H9 (cell line): Measurements from ENCODE around the gene ACACB. TPM values are rescaled to one million over a fixed set of nuclear protein-coding genes. Genes with fewer than 3 reads are reported as not detected.

ENCODE experiments used
- DNase-seq: peaks from one replicate; pipeline ENCODE4 v3.0.0-alpha.2; 2017
- H2AFZ ChIP-seq: one replicate; pipeline ENCODE4 v1.6.1; 2013; ENCODE audit warnings: mild to moderate bottlenecking, low read length, control low read depth, moderate library complexity
- H2AK5ac ChIP-seq: 2 replicates; pipeline ENCODE4 v1.6.1; 2013; ENCODE audit warnings: low read length, control low read depth, mixed read lengths; ENCODE audit not compliant: insufficient read length
- H2BK120ac ChIP-seq: one replicate; pipeline ENCODE4 v1.6.1; 2013; ENCODE audit warnings: low read depth, mild to moderate bottlenecking, low read length, control low read depth, inconsistent platforms; ENCODE audit not compliant: poor library complexity, severe bottlenecking
- H2BK12ac ChIP-seq: 2 replicates; pipeline ENCODE4 v1.6.1; 2013; ENCODE audit warnings: low read length, control low read depth, mixed read lengths, low read depth; ENCODE audit not compliant: insufficient read length
- H2BK15ac ChIP-seq: 2 replicates; pipeline ENCODE4 v1.6.1; 2013; ENCODE audit warnings: low read depth, low read length, control low read depth
- H2BK20ac ChIP-seq: one replicate; pipeline ENCODE4 v1.6.1; 2013; ENCODE audit warnings: low read depth, mild to moderate bottlenecking, low read length, control low read depth, inconsistent platforms; ENCODE audit not compliant: poor library complexity, severe bottlenecking
- H2BK5ac ChIP-seq: 2 replicates; pipeline ENCODE4 v1.6.1; 2013; ENCODE audit warnings: low read length, control low read depth, mixed read lengths; ENCODE audit not compliant: insufficient read length
- H3K14ac ChIP-seq: 2 replicates; pipeline ENCODE4 v1.6.1; 2013; ENCODE audit warnings: low read length, control low read depth; ENCODE audit not compliant: insufficient read depth
- H3K18ac ChIP-seq: 2 replicates; pipeline ENCODE4 v1.6.1; 2013; ENCODE audit warnings: low read depth, mild to moderate bottlenecking, mixed read lengths, low read length, control low read depth; ENCODE audit not compliant: insufficient read length
- H3K23ac ChIP-seq: 2 replicates; pipeline ENCODE4 v1.6.1; 2013; ENCODE audit warnings: low read length, control low read depth, mixed read lengths, low read depth; ENCODE audit not compliant: insufficient read length
- H3K23me2 ChIP-seq: 2 replicates; pipeline ENCODE4 v1.6.1; 2013; ENCODE audit warnings: low read depth, mild to moderate bottlenecking, mixed read lengths, low read length, control low read depth; ENCODE audit not compliant: insufficient read length, poor library complexity, severe bottlenecking
- H3K27ac ChIP-seq: 2 replicates; pipeline ENCODE4 v1.5.1; 2013; ENCODE audit warnings: low read length, control low read depth, mixed read lengths, low read depth; ENCODE audit not compliant: insufficient read length
- H3K27me3 ChIP-seq: 2 replicates; pipeline ENCODE4 v1.6.1; 2013; ENCODE audit warnings: low read length, control low read depth, inconsistent platforms; ENCODE audit not compliant: insufficient read depth
- H3K4ac ChIP-seq: 2 replicates; pipeline ENCODE4 v1.6.1; 2013; ENCODE audit warnings: low read depth, mild to moderate bottlenecking, control low read depth, inconsistent platforms, low read length, moderate library complexity
- H3K4me1 ChIP-seq: 2 replicates; pipeline ENCODE4 v1.6.1; 2013; ENCODE audit warnings: low read length, control low read depth, inconsistent platforms; ENCODE audit not compliant: insufficient read depth
- H3K4me2 ChIP-seq: 2 replicates; pipeline ENCODE4 v1.6.1; 2013; ENCODE audit warnings: low read length, control low read depth, mixed read lengths; ENCODE audit not compliant: insufficient read length, insufficient read depth
- H3K56ac ChIP-seq: 2 replicates; pipeline ENCODE4 v1.6.1; 2013; ENCODE audit warnings: low read depth, mild to moderate bottlenecking, mixed read lengths, low read length, control low read depth; ENCODE audit not compliant: insufficient read length
- H3K79me1 ChIP-seq: 2 replicates; pipeline ENCODE4 v1.6.1; 2013; ENCODE audit warnings: low read depth, mild to moderate bottlenecking, moderate library complexity, low read length, control low read depth, inconsistent platforms; ENCODE audit not compliant: insufficient read depth, poor library complexity, severe bottlenecking
- H3K79me2 ChIP-seq: 2 replicates; pipeline ENCODE4 v1.6.1; 2013; ENCODE audit warnings: low read length, control low read depth, inconsistent platforms; ENCODE audit not compliant: insufficient read depth
- H3K9ac ChIP-seq: 2 replicates; pipeline ENCODE4 v1.6.1; 2013; ENCODE audit warnings: low read length, control low read depth, mixed read lengths; ENCODE audit not compliant: insufficient read length; ENCODE audit errors: extremely low read depth
- H3K9me3 ChIP-seq: one replicate; pipeline ENCODE4 v1.6.1; 2013; ENCODE audit warnings: low read depth, low read length, inconsistent platforms; ENCODE audit not compliant: control insufficient read depth
- H3T11ph ChIP-seq: one replicate; pipeline ENCODE4 v1.6.1; 2013; ENCODE audit warnings: mild to moderate bottlenecking, low read length, control low read depth, inconsistent platforms
- H4K20me1 ChIP-seq: one replicate; pipeline ENCODE4 v1.6.1; 2013; ENCODE audit not compliant: control insufficient read depth, insufficient read length, insufficient read depth
- H4K5ac ChIP-seq: 2 replicates; pipeline ENCODE4 v1.6.1; 2013; ENCODE audit warnings: low read depth, mild to moderate bottlenecking, mixed read lengths, low read length, control low read depth; ENCODE audit not compliant: insufficient read length
- H4K8ac ChIP-seq: replicated peaks from 2 replicates; pipeline ENCODE4 v1.6.1; 2013; ENCODE audit warnings: low read length, control low read depth, mixed read lengths, low read depth; ENCODE audit not compliant: insufficient read length
- H4K91ac ChIP-seq: 2 replicates; pipeline ENCODE4 v1.6.1; 2013; ENCODE audit warnings: low read depth, mild to moderate bottlenecking, moderate library complexity, mixed read lengths, low read length, control low read depth; ENCODE audit not compliant: insufficient read length
- H3K27ac Mint-ChIP-seq, 3 experiments: 2 replicates in 2 of 3; 3 replicates in 1 of 3; pipeline ENCODE4 v1.8.0; 2020 to 2021; ENCODE audit warnings: mixed read lengths in 3 of 3, mild to moderate bottlenecking in 1 of 3, moderate library complexity in 1 of 3
- H3K27me3 Mint-ChIP-seq: 2 replicates; pipeline ENCODE4 v1.8.0; 2021; ENCODE audit warnings: low read depth, mild to moderate bottlenecking, moderate library complexity, mixed read lengths
- H3K36me3 Mint-ChIP-seq, 3 experiments: 2 replicates in 2 of 3; 3 replicates in 1 of 3; pipeline ENCODE4 v1.8.0; 2020 to 2021; ENCODE audit warnings: low read depth in 3 of 3, mixed read lengths in 3 of 3; ENCODE audit not compliant: insufficient read depth in 1 of 3
- H3K4me1 Mint-ChIP-seq, 2 experiments: 2 replicates each; pipeline ENCODE4 v1.8.0; 2020; ENCODE audit warnings: mixed read lengths in 2 of 2
- H3K4me3 Mint-ChIP-seq, 2 experiments: 2 replicates in 1 of 2; 3 replicates in 1 of 2; pipeline ENCODE4 v1.8.0; 2020 to 2021; ENCODE audit warnings: mild to moderate bottlenecking in 2 of 2, mixed read lengths in 2 of 2, moderate library complexity in 1 of 2
- H3K9me3 Mint-ChIP-seq, 2 experiments: 2 replicates in 1 of 2; 3 replicates in 1 of 2; pipeline ENCODE4 v1.8.0; 2020; ENCODE audit warnings: mild to moderate bottlenecking in 2 of 2, mixed read lengths in 2 of 2, moderate library complexity in 1 of 2
- CTCF ChIP-seq: fragments of 200-600 bp; sonication (generic); conservative IDR thresholded peaks from 3 replicates; pipeline ENCODE4 v1.8.0; 2021; ENCODE audit warnings: antibody characterized with exemption, mild to moderate bottlenecking
- WGBS: extraction: QIAGEN DNeasy Blood & Tissue Kit; methylation state at CpG from one replicate; pipeline ENCODE4 v1.1.7; 2013; ENCODE audit warnings: missing lambda C conversion rate, low lambda C conversion rate, mixed read lengths; ENCODE audit not compliant: insufficient read length; ENCODE audit errors: extremely low coverage; 5-methylcytosine and 5-hydroxymethylcytosine counted together
- total RNA-seq: library from RNA; stranded (reverse); gene quantifications from 2 replicates; pipeline ENCODE4 v1.2.1, GENCODE V29; 2021

Gene ACACB
- total RNA-seq, 1 experiment from 2014 or later: 14.2 TPM

DNA sequence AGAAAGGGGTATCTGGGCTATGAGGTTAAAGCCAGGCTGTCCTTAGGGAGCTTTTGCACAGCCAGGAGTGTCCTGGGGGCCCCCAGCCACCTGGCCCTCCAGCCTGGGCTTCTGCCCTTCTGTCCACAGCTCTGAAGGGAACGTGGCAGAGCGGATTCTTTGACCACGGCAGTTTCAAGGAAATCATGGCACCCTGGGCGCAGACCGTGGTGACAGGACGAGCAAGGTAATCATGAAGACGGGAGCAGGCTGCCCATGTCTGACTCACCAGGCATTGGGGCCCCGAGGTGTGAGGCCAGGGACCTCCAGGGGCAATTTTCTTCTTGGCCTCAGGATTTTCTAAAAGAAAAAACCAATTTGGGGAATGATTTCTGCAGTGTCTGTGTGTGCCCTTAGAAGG lies 139.6 kb downstream of the ACACB start:
- no peak overlapping the region for H3K27ac ChIP-seq
- no peak overlapping the region for H3K18ac ChIP-seq
- no peak overlapping the region for H2AK5ac ChIP-seq
- no peak overlapping the region for H3K4me2 ChIP-seq
- no peak overlapping the region for H3K4me3 Mint-ChIP-seq
- H3K23me2 ChIP-seq: no peaks in the 10 kb centered on the region
- TF ChIP-seq CTCF: no peak
- H3K23ac ChIP-seq: no peak overlapping the region
- H2BK5ac ChIP-seq: no peak overlapping the region
- no peak overlapping the region for H2BK15ac ChIP-seq
- H3K56ac ChIP-seq: no peak overlapping the region
- no peak overlapping the region for H3K14ac ChIP-seq
- H3K4me1 ChIP-seq: no peaks in the 10 kb centered on the region; the same call in 1 of the 2 replicates
- no CpG with 5 or more reads among the region's 8 CpGs for WGBS
- H4K5ac ChIP-seq: no peak overlapping the region
- no peak for DNase-seq
- peaks cover 5% of the 10 kb centered on the region in 2 experiments for H3K4me1 Mint-ChIP-seq
- H3K79me1 ChIP-seq: no peaks in the 10 kb centered on the region
- no peaks in the 10 kb centered on the region for H4K20me1 ChIP-seq
- H3K9ac ChIP-seq: no peak overlapping the region
- H3K27me3 Mint-ChIP-seq: no peaks in the 10 kb centered on the region
- no peaks in the 10 kb centered on the region for H3K9me3 ChIP-seq
- no peak overlapping the region for H3K4ac ChIP-seq
- H2BK12ac ChIP-seq: no peak overlapping the region
- no peak overlapping the region for H2AFZ ChIP-seq
- H3K36me3 Mint-ChIP-seq: peaks cover 7 to 27% (median 20%) of the 10 kb centered on the region in 3 experiments; a peak in 6 of 7 replicates
- H3K9me3 Mint-ChIP-seq: peaks cover 5 to 7% of the 10 kb centered on the region in 2 experiments; a peak in 3 of 5 replicates
- no peak overlapping the region for H2BK20ac ChIP-seq
- H3K27me3 ChIP-seq: no peaks in the 10 kb centered on the region
- H4K8ac ChIP-seq: no peak overlapping the region
- no peak overlapping the region for H4K91ac ChIP-seq
- no peaks in the 10 kb centered on the region for H3K79me2 ChIP-seq
- H3K27ac Mint-ChIP-seq: no peak overlapping the region
- H2BK120ac ChIP-seq: no peak overlapping the region
- no peak overlapping the region for H3T11ph ChIP-seq
